ENCODE data around the gene ZNF217. TPM values are rescaled to one million over a fixed set of nuclear protein-coding genes. Genes with fewer than 3 reads are reported as not detected.

The ZNF217 gene
- total and polyA plus RNA-seq, 2 donors (not counting 1 experiment from before 2014, with no cell fraction given), result 15.5 to 92.6 TPM

DNA sequence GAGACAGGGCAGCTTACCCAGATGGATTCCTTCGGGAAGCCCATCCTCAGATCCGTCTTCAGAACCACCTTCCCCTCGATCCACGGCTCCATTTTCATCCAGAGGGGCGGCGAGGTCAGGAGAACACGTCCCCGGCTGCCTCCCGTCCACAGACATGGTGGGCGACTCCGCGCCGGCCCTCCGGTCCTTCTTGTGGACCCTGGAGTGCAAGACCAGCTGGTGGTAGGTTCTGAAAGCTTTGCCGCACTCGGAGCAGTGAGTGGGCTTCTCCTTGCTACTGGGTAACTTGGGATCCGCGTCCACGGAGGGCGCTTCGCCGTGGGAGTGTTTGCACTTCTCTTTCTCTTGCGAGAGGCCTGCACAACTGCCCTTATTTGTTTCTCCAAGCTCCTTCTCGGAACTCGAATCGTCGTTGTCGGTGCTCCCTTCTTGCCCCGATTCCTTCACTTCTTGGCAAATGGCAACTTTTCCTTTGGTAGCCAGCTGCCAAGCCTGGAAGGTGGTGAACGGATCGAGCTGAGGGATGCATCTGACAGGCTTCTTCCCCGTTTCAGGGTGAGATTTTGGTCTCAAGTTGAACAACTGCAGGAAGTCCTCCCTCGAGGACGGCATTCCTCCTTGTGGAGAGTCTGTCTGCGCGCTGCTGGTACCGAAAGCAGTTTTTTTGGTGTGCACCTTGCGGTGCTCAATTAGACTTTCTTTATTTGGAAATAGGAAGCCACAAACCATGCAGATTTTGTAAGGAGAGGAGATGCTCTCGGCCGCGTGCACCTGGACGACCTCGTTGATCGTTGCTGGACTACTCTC lies 12.0 kb downstream of the ZNF217 start:
- WGBS (ENCODE audit: insufficient coverage), result 61% methylated on average over 41 of the region's 44 CpGs
- Mint-ChIP-seq H3K4me3 (peak overlapping the region; percentile 80), H3K4me1 (peaks cover 75% of the 10 kb centered on the region), H3K9me3 (ENCODE audit: insufficient read depth) (no peaks in the 10 kb centered on the region), H3K27me3 (no peaks in the 10 kb centered on the region), H3K27ac (peak overlapping the region; percentile 93)
- Histone ChIP-seq H4K20me1 (ENCODE audit: control insufficient read depth, insufficient read depth, low read length, poor library complexity, severe bottlenecking) (no peaks in the 10 kb centered on the region), H3K27me3 (replicated peaks in 1 of 4; ENCODE audit: control extremely low read depth in 1 of 4, control insufficient read depth in 3 of 4, insufficient read depth in 4 of 4, low read length in 3 of 4) (no peaks in the 10 kb centered on the region), H3K36me3 (replicated peaks in 1 of 2; ENCODE audit: control extremely low read depth in 1 of 2, control insufficient read depth in 1 of 2, extremely low read depth in 1 of 2, insufficient read depth in 2 of 2, low read length in 1 of 2) (peaks cover 17 to 55% of the 10 kb centered on the region in 2 experiments), H3K9me3 (ENCODE audit: control extremely low read depth in 1 of 3, control insufficient read depth in 2 of 3, insufficient read depth in 1 of 3, low read length in 2 of 3) (no peaks in the 10 kb centered on the region), H3K9ac (ENCODE audit: low read length) (peak overlapping the region; percentile 40), H3K4me3 (ENCODE audit: control extremely low read depth in 1 of 5, extremely low read depth in 1 of 5, insufficient read depth in 1 of 5, low read depth in 2 of 5, low read length in 4 of 5) (peak overlapping the region in 2 of 5 experiments; percentile 5 to 39), H2AFZ (ENCODE audit: insufficient read depth, low read depth, low read length, poor library complexity, severe bottlenecking) (peak overlapping the region; percentile 11), H3K79me2 (ENCODE audit: control insufficient read depth, insufficient read depth, low read length) (peaks cover 99% of the 10 kb centered on the region), H3K4me1 (ENCODE audit: control insufficient read depth in 2 of 2, insufficient read depth in 2 of 2, low read length in 2 of 2) (peaks cover 78 to 83% of the 10 kb centered on the region in 2 donors), H3K27ac (ENCODE audit: low read length in 2 of 2) (peak overlapping the region; percentile 27 to 77), H3K4me2 (replicated peaks; ENCODE audit: low read depth, low read length, poor library complexity, severe bottlenecking) (peak overlapping the region; percentile 65)
- POLR2A ChIA-PET, result interaction anchor here (1.2 to 1.3 kb wide), 2 partner anchors 10 to 61 kb away, joined by 3 read pairs; no protein-coding TSS in a partner anchor
- intact Hi-C loops (cut with micrococcal nuclease), result no loop called here
- ATAC-seq (ENCODE audit: low read depth) (no peak), DNase-seq (no peak)
- CTCF ChIA-PET, result interaction anchor here (0.9 to 9.6 kb wide), 9 partner anchors 10 to 363 kb away, joined by 3 to 137 read pairs (median 7); no protein-coding TSS in a partner anchor
- no peak for TF ChIP-seq EZH2 (IDR thresholded peaks at IDR 0.05; ENCODE audit: borderline replicate concordance, insufficient read depth, low read depth, low read length, poor library complexity, severe bottlenecking)
- no peak for TF ChIP-seq CTCF (IDR thresholded peaks at IDR 0.05)

Measured in B cell (primary cell).